GM21390 (cell line): ENCODE results near the gene GPATCH3.
A peak's percentile ranks its signal among the peaks of the same experiment; 100 is the strongest.
"Not testable (repeated sequence)": the region's sequence is repeated elsewhere in the genome, so short reads cannot be mapped to it uniquely, and the experiment has no call there.

Source experiments
- ATAC-seq: cut with Tn5 transposase; IDR thresholded peaks from one replicate; pipeline ENCODE4 v1.9.1; 2021; ENCODE audit not compliant: unreplicated experiment

GPATCH3 gene

DNA sequence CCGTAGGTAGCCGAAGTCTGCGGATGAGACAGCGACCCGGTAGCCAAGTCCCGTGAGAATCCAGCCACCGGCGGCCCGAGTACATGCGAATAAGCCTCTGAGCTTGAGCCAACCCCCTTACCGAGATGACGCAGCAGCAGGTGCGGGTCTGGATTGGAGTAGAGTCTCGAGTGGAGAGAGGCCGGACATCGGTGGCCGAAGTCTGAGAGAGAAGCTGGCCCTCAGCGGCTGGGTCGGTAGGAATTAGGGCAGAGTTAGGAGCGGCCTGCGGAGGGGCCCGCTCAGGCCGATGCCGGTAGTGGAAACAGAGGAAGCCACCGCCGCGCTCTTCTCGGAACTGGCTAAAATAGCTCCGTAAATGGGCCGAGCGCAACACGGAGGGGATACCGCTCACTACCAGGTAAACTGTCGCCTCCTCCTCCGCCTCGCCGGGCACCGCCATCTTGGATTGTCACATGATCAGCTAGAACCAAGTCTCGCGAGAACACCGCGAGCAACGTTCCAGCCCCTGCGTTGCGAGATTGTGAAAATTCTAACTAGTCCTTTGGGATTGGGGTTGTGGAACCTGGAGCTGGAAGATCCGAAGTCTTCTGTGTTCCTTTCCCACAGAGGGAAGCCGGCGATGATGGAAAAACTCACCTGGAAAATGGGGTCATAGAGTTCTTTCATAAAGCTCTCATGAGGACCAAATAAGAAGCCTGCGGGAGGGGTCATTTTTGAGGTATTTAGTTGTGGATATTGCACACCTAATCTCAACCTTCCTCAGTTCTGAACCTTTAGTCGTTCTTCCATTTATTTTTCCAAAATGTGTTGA lies at the start of gene GPATCH3:
Gene GPATCH3 (minus strand): TSS at position 467 of the 814 bp plus-strand sequence. CDS start 25 bp downstream, at position 442.
- ATAC-seq: peak; percentile 77

DNA sequence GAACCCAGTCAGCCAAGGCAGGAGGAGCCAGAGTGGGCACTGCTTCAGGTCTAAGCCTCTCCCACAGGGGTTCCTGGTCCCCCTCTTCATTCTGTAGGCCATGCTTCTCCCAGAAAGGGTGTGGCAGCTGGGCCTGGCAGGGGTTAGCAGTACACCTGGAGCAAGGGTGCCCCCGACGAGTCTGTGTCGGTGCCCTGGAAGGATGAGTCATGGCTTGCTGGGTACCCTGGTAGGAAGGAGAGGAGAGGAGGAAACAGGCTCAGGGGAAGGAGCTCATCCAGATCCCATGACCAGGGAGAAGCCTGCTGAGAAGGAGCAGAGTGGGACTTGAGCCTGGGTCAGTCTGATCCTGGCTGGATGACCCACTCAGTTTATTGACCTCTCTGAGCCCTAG lies 49.7 kb upstream of the GPATCH3 start:
- ATAC-seq: no peak

DNA sequence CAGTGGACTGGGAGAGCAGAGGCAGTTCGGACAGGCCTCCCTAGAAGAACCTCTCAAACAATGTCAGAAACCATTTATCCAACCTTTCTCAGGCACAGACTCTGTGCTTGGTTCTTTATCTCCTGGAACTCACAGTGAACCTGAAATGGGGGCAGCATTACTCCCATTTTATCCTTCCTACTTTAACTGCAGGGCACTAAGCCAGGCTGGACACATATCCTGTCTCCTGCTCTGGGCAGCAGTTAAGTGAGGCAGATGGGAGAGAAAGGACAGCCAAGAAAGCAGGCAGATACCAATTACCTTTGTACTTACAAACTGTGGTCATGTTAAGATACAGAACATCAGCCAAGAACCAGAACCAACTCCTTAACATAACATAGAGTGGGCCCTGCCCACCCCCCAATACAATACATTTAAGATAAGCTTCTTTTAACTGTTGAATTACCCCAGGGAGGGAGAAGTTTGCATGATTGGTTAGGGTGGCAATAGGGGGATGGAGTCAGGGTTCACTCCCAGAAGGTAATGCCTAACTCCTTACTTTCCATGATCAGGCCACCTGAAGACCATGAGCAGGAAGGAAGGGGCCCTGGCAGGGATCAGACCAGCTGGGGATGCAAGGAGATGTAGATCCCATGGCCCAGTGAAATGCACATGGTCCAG lies 49.1 kb upstream of the GPATCH3 start:
- ATAC-seq: no peak

GRCh38 chr1:26948725-26949057 lies 48.4 kb upstream of the GPATCH3 start:
- ATAC-seq: not testable (repeated sequence)

- no peak for ATAC-seq
These were observed 46.0 kb upstream of the GPATCH3 start for GRCh38 chr1:26946270-26946669.

DNA sequence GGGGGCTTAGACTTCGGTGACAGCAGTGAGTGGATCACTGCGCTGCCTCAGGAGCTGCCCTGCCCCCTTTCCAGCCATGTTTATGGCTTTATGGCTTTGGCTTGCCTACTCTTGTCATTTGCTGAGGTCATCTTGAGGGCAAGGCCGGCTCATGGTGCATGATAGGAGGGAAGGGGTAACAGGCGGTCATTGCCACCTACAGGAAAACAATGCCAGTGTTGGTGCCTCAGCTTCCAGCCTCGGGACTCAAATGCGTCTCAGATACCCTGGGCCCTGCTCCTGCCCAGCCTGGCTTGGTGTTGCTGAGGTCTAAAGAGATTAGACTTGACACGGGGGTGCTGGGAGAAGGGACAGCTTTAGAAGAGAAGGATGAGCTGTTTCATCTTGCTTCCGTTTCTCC lies 45.5 kb upstream of the GPATCH3 start:
- ATAC-seq: no peak

DNA sequence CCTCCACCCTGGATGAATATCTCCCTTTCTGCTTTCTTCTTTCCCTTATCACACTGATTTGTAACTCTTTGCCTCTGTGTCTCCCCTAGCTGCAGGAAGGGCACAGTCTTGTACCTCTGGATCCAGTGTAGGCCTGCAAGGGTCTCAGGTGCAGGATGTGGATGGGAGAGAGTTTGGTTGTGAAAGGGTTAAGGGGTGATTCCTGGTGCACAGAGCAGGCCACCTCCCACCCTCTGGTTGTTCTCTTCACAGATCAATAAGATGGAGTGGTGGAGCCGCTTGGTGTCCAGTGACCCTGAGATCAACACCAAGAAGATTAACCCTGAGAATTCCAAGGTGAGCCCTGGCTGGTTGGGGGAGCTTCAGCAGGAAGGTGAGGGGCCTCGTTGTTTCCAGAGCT lies 44.9 kb upstream of the GPATCH3 start:
- no peak for ATAC-seq

- no peak for ATAC-seq
These were observed 42.4 kb upstream of the GPATCH3 start for GRCh38 chr1:26942656-26943055.

DNA sequence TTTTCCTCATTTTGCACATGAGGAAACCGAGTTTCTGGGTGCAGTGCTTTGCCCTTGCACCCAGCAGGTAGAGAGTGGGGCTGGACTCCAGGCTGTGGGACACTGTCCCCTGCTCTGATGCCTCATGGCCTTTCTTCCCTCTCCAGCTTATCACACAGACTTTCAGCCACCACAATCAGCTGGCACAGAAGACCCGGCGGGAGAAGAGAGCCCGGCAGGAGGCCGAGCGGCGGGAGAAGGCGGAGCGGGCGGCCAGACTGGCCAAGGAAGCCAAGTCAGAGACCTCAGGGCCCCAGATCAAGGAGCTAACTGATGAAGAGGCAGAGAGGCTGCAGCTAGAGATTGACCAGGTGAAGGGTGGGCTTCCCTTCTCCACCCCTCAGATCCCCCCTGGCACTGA lies 41.0 kb upstream of the GPATCH3 start:
- no peak for ATAC-seq

DNA sequence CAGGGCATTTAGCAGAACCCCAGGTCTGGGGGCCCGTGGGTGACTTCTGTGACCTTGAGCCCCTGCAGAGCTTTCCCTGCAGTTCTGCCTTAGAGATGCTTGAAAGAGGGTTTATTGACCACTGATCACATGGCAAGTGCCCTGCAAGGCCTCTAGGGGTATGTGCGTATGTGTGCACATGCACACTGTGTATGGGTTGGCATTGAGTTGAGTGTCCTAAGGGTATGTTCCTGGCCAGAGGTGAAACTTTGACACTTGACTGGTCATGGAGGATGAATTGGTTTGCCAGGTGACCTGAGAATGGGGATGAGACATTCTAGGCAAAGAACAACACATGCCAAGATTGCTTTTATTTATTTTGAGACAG lies 38.4 kb upstream of the GPATCH3 start:
- ATAC-seq: no peak

DNA sequence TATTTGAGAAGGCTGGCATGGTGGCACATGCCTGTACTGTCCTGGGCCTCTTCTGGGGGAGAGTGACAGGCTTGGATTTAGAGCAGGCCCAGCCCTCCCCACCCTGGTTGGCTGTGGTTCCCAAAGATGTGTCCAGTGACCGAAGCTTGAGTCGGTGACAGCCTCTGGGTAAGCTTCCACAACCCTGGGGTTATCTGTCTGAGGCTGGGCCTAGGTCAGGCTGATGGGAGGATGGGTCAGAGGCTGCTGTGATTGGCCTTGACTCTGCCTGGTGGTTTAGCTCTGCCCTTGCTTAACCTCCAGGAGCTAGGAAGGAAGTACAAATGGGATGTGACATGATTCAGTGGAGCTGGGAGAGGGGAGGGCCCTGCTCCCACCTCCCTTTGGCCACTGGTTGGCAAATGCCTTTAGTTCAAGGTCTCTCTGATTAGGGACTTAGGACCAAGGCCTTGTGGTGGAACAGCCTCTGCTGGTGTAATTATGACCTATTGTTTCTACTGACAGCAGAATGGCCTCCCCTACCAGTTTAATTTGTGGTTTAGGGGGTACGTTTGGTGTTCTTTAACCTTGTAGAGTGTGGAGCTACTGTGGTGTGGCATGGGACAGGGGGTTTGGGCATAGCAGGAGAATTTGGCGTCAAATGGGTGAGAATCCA lies 37.9 kb upstream of the GPATCH3 start:
- no peak for ATAC-seq

GRCh38 chr1:26936823-26937222 lies 36.6 kb upstream of the GPATCH3 start:
- no peak for ATAC-seq

GRCh38 chr1:26932531-26932930 lies 32.3 kb upstream of the GPATCH3 start:
- peak; percentile 60 for ATAC-seq

DNA sequence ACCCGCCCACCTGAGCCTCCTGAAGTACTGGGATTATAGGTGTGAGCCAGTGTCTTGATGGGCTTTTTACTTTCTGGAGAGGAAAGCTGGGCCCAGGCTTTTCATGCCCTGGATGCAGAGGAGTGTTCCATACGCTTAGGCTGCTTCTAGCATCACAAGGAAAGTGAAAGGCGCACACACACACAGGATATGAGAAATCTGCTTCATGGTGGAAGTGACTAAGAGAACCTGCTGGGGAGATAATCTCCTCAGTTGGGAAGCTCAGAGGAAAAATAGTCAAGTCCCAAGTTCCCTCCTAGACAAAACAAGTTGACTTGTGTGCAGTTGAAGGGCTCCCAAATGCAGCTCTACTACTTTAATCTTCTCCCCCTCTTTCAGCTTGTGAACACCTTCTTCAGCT lies 23.4 kb upstream of the GPATCH3 start:
- no peak for ATAC-seq

- ATAC-seq: no peak
These were observed 22.6 kb upstream of the GPATCH3 start for GRCh38 chr1:26922901-26923300.

DNA sequence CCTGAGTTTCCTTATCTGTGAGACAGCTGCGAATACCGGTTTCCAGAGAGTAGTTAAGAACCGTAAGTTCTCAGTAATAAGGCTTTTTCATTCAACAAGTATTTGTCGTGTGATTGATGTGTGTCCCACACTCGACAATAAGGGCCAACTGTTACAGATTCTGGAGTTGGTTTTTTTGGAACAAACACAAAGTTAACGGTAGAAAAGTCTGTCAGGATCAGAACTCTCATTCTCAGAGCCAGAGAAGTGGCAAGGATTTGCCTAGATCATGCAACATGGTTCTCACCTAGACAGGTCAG lies 22.1 kb upstream of the GPATCH3 start:
- ATAC-seq: no peak

DNA sequence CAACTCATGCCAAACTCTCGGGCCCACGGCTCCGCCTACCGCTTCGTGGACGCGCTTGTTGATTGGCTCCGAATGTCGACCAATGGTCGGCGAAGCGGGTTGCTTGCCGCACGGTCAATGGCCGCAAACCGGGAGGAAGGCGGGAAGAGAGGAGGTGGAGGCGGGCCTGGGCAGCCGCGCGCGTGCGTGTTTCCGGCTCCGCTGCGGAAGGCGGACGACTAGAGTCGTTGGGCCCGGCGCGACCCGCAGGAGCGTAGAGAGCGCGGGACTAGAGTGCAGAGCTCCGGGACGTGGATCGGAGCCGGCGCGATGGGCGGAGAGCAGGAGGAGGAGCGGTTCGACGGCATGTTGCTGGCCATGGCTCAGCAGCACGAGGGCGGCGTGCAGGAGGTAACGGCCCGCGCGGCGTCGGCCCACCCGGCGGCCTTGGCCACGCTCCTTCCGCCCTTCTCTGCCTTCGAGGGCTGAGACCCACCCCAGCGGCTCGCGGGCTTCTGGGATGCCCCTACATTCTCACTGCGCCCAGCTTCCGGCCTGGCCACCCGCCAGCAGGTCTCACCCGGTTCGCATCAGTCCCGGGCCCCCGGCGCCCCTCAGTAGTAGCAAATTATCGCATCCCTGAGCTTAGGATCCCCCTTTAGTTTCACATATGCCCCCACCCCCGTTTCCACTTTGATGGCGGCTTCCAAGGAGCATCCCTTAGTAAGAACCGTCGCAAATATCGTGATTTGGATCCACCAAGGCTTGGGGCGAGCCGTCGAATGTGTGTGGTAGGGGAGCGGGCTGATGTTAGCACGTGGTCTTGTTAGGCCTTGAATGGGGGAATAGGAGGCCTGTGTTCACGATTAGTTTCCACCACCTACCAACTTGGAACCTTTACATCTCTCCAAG lies 21.5 kb upstream of the GPATCH3 start, which contains the start of gene NUDC:
Gene NUDC (plus strand): TSS at position 204 of the 891 bp plus-strand sequence. CDS start 106 bp downstream, at position 310.
- ATAC-seq: peak; percentile 94

- peak; percentile 15 for ATAC-seq
These were observed 20.9 kb upstream of the GPATCH3 start for GRCh38 chr1:26921126-26921539.

GRCh38 chr1:26915204-26915842 lies 15.1 kb upstream of the GPATCH3 start:
- ATAC-seq: no peak

GRCh38 chr1:26913754-26914619 lies 13.7 kb upstream of the GPATCH3 start, which contains the start of gene NR0B2:
Gene NR0B2 (minus strand): TSS chr1:26913975. CDS start chr1:26913940, 35 bp downstream.
- no peak for ATAC-seq
